GF-D8 (cell line): Measurements from ENCODE around the gene MYBPC1.
"Not testable (repeated sequence)": the region's sequence is repeated elsewhere in the genome, so short reads cannot be mapped to it uniquely, and the experiment has no call there.

ENCODE experiments used
- DNase-seq: peaks from one replicate; lab custom pipeline; 2025; lab: John Stamatoyannopoulos, UW

The MYBPC1 gene

GRCh38 chr12:101733166-101733565 is 138.4 kb downstream of the MYBPC1 start:
- no peak for DNase-seq

- not testable (repeated sequence) for DNase-seq
Observed at GRCh38 chr12:101734482-101734881, 139.7 kb downstream of the MYBPC1 start.
